Kidney (tissue), 14 donors: ENCODE data around the gene MYO9A. TPM values are rescaled to one million over a fixed set of nuclear protein-coding genes. Genes with fewer than 3 reads are reported as not detected.

Experiments
- DNase-seq, 5 donors: peaks; one replicate each; pipeline ENCODE4 v3.0.0-alpha.2; 2013 to 2020
- FAIRE-seq: peaks from 2 replicates; lab custom pipeline; 2012; peaks lifted over from hg19 to GRCh38; lab: Jason Lieb, UNC
- H3K27ac ChIP-seq, 2 donors: one replicate each; pipeline ENCODE4 v1.7.0; 2013; ENCODE audit warnings: low read depth in 2 of 2, low read length in 2 of 2, inconsistent platforms in 1 of 2
- H3K27me3 ChIP-seq: one replicate; pipeline ENCODE4 v1.7.1; 2013; ENCODE audit warnings: low read length, inconsistent platforms; ENCODE audit not compliant: control insufficient read depth, insufficient read depth
- H3K36me3 ChIP-seq, 3 donors: one replicate each; pipeline versions ENCODE4 v1.7.0 to v1.7.1; 2013; ENCODE audit warnings: low read length in 3 of 3, control low read depth in 1 of 3, inconsistent platforms in 1 of 3; ENCODE audit not compliant: insufficient read depth in 3 of 3, control insufficient read depth in 2 of 3
- H3K4me1 ChIP-seq, 3 donors: one replicate each; pipeline versions ENCODE4 v1.7.0 to v1.7.1; 2013; ENCODE audit warnings: low read length in 3 of 3, inconsistent platforms in 1 of 3, low read depth in 1 of 3; ENCODE audit not compliant: control insufficient read depth in 2 of 3, insufficient read depth in 2 of 3
- H3K4me3 ChIP-seq, 3 donors: one replicate each; pipeline versions ENCODE4 v1.7.0 to v1.8.1; 2013; ENCODE audit warnings: low read length in 3 of 3, control low read depth in 1 of 3, inconsistent platforms in 1 of 3
- H3K9ac ChIP-seq, 3 donors: one replicate each; pipeline versions ENCODE4 v1.7.0 to v1.7.1; 2013; ENCODE audit warnings: low read length in 3 of 3, control low read depth in 1 of 3, inconsistent platforms in 1 of 3
- H3K9me3 ChIP-seq, 3 donors: one replicate each; pipeline versions ENCODE4 v1.7.0 to v1.7.1; 2013; ENCODE audit warnings: low read length in 3 of 3, control low read depth in 1 of 3, inconsistent platforms in 1 of 3; ENCODE audit not compliant: control insufficient read depth in 2 of 3, insufficient read depth in 1 of 3
- intact Hi-C: fragments of 100-400 bp; cut with DNase I; formaldehyde crosslinking; loops from one replicate; pipeline ENCODE4 v1.11.1; 2022
- polyA plus RNA-seq: library from polyadenylated mRNA; stranded (reverse); fragments of 350-450 nt; fragmentation: Illumina TruSeq; extraction: RNeasy Lipid Tissue Mini Kit (QIAGEN cat#74804); gene quantifications from one replicate; pipeline ENCODE4 v1.2.3, GENCODE V29; 2014; ENCODE audit warnings: low read depth, low replicate concordance; ENCODE audit not compliant: insufficient read depth
- total RNA-seq: library from RNA; stranded (reverse); fragmentation: NEBNext Ultra II Directional; extraction: Animal tissue kit (Norgen Biotek cat#: 25700); gene quantifications from one replicate; pipeline ENCODE4 v1.2.1, GENCODE V29; 2021
- TF ChIP-seq, protein P1 (sequence below): IDR thresholded peaks from 3 replicates; pipeline ENCODE4 v1.5.1; 2012; ENCODE audit warnings: mild to moderate bottlenecking, moderate library complexity, borderline replicate concordance; ENCODE audit not compliant: insufficient read depth; ENCODE audit errors: extremely low read depth
- donor health status: control.
- donor health status: control.
- donor health status: control.
- donor health status: control.
- donor health status: control.
- donor health status: DM: yes; HTN: yes; CAD: no.
- donor health status: Normal renal cell carcinoma (clear cell type).

MYO9A gene
- total and polyA plus RNA-seq, 2 donors from 2014 or later: 5.5 to 132 TPM

DNA sequence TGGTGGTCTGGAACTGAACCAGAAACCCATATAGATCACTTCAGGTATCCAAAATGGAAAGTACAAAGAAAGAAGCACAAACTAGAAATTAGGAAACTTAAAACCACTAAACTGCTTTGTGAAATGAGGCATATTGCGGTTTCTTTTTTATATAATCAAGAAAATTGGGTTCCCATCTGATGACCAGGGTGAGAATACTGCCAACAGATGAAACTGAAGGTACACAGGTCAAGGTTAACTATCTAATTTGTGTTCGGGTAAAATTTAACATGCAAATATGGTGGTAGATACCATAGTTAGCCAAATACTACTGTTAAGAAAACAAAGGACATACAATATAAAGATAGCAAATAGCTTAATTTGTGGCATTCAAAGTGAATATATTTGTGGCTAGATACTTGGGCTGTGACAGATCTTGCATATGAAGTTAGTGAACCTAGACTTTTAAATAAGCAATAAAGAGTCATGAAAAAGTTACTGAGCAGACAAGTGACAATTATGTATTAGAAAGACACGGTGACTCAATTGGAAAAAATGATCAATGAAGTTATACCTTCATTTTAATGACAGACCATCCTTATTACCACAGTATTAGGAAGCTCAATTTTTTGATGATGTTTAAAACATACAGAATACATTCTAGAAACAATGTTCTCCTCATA lies 180.2 kb downstream of the MYO9A start:
- no peak for DNase-seq
- Histone ChIP-seq H3K9ac (no peak overlapping the region), H3K9me3 (no peaks in the 10 kb centered on the region), H3K4me1 (no peaks in the 10 kb centered on the region), H3K36me3 (peaks cover 0 to 26% (median 3%) of the 10 kb centered on the region in 3 donors), H3K27ac (no peak overlapping the region), H3K27me3 (no peaks in the 10 kb centered on the region), H3K4me3 (no peak overlapping the region)
- TF ChIP-seq, protein P1, sequence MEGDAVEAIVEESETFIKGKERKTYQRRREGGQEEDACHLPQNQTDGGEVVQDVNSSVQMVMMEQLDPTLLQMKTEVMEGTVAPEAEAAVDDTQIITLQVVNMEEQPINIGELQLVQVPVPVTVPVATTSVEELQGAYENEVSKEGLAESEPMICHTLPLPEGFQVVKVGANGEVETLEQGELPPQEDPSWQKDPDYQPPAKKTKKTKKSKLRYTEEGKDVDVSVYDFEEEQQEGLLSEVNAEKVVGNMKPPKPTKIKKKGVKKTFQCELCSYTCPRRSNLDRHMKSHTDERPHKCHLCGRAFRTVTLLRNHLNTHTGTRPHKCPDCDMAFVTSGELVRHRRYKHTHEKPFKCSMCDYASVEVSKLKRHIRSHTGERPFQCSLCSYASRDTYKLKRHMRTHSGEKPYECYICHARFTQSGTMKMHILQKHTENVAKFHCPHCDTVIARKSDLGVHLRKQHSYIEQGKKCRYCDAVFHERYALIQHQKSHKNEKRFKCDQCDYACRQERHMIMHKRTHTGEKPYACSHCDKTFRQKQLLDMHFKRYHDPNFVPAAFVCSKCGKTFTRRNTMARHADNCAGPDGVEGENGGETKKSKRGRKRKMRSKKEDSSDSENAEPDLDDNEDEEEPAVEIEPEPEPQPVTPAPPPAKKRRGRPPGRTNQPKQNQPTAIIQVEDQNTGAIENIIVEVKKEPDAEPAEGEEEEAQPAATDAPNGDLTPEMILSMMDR: no peak
- no peak for FAIRE-seq
- intact Hi-C loops: no loop called here

DNA sequence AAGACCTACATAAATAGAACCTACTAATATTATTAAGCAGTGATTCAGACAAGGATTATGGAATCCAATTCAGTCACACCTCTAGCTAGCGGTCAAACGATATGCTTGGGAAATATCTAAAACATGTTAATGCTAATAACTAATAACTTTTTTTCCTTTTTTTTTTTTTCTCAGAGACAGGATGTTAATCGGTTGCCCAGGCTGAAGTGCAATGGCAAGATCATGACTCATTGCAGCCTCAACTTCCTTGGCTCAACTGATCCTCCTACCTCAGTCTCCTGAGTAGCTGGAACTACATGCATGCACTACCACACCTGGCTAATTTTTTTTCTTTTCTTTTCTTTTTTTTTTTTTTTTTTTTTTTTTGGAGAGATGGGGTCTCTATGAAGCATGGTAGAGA lies 183.5 kb downstream of the MYO9A start:
- H3K27ac ChIP-seq: no peak overlapping the region
- peaks cover 3 to 44% (median 6%) of the 10 kb centered on the region in 3 donors for H3K36me3 ChIP-seq
- FAIRE-seq (no peak), DNase-seq (no peak)
- H3K9ac ChIP-seq: no peak overlapping the region
- no peak overlapping the region for H3K4me3 ChIP-seq
- peaks cover 0 to 6% (median 5%) of the 10 kb centered on the region in 3 donors for H3K9me3 ChIP-seq
- H3K4me1 ChIP-seq: no peaks in the 10 kb centered on the region
- intact Hi-C loops: no loop called here
- H3K27me3 ChIP-seq: no peaks in the 10 kb centered on the region
- TF ChIP-seq, protein P1: no peak

DNA sequence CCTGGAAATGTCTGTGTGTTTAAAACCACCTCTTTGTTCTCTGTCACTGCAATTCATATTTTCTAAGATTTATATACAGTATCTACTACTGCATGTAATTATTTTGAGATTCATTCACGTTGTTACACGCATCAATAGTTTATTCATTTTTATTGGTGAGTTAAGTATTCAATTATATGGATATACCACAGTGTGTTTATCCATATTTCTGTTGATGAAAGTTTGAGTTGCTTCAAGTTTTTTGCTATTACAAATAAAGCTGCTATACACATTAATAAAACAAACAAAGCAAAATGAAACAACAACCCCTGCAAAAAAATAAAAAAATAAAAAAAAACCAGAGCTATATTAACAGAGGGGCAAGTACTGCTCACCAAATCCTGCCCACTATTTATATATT lies 185.3 kb downstream of the MYO9A start:
- peaks cover 3 to 44% (median 6%) of the 10 kb centered on the region in 3 donors for H3K36me3 ChIP-seq
- intact Hi-C loops: no loop called here

More for the DNA sequence above, 185.3 kb downstream of the MYO9A start:
- TF ChIP-seq, protein P1: no peak
- peak; percentile 6 for FAIRE-seq
- H3K4me3 ChIP-seq: no peak overlapping the region
- no peak for DNase-seq
- H3K27ac ChIP-seq: no peak overlapping the region
- no peak overlapping the region for H3K9ac ChIP-seq
- H3K9me3 ChIP-seq: peaks cover 0 to 6% (median 5%) of the 10 kb centered on the region in 3 donors
- no peaks in the 10 kb centered on the region for H3K27me3 ChIP-seq
- no peaks in the 10 kb centered on the region for H3K4me1 ChIP-seq
